ENCODE data around the gene HYDIN. TPM values are rescaled to one million over a fixed set of nuclear protein-coding genes. Genes with fewer than 3 reads are reported as not detected.

HYDIN gene
- total RNA-seq, 1 experiment from 2014 or later: not detected

- Histone ChIP-seq H3K79me2 (ENCODE audit: insufficient read depth, low read length) (no peaks in the 10 kb centered on the region), H3K9ac (ENCODE audit: low read length) (no peak overlapping the region), H3K9me3 (ENCODE audit: control insufficient read depth in 1 of 2, insufficient read depth in 1 of 2, low read depth in 1 of 2, low read length in 2 of 2) (no peaks in the 10 kb centered on the region), H3K27ac (ENCODE audit: low read depth, low read length) (no peak overlapping the region), H4K20me1 (ENCODE audit: insufficient read depth) (no peaks in the 10 kb centered on the region), H3K4me1 (ENCODE audit: control insufficient read depth in 1 of 2, insufficient read depth in 2 of 2, low read length in 2 of 2) (no peaks in the 10 kb centered on the region), H3K4me2 (ENCODE audit: low read length) (no peak overlapping the region), H3K27me3 (ENCODE audit: insufficient read depth, low read length) (peaks cover 61% of the 10 kb centered on the region), H3K9me2 (ENCODE audit: insufficient read depth) (no peaks in the 10 kb centered on the region), H2AFZ (ENCODE audit: low read depth, low read length, poor library complexity, severe bottlenecking) (no peak overlapping the region), H3K4me3 (replicated peaks in 1 of 2; ENCODE audit: low read depth in 1 of 2, low read length in 2 of 2) (no peak overlapping the region), H3K36me3 (ENCODE audit: control insufficient read depth in 1 of 2, insufficient read depth in 2 of 2, low read length in 2 of 2) (no peaks in the 10 kb centered on the region)
- CTCF ChIA-PET: no interaction called here
- no peak for DNase-seq (ENCODE audit: low read depth, low spot score)
- no TSS peak for BruUV-seq (replicated peaks)
- RAD21 ChIA-PET (ENCODE audit: low non-redundant PET in 1 of 2, low total read pairs in 2 of 2, uncharacterized antibody in 2 of 2, unreplicated experiment in 2 of 2): no interaction called here
- no peak for ATAC-seq
- intact Hi-C loops (cut with micrococcal nuclease): no loop called here
- TF ChIP-seq MAX (IDR thresholded peaks at IDR 0.05): no peak
- no peak for TF ChIP-seq CEBPB (IDR thresholded peaks at IDR 0.05; ENCODE audit: low read depth)
- no peak for TF ChIP-seq TCF7L2 (IDR thresholded peaks at IDR 0.05; ENCODE audit: borderline replicate concordance, extremely low read depth, insufficient read depth, insufficient read length)
- no peak for TF ChIP-seq SIN3A (IDR thresholded peaks at IDR 0.05; ENCODE audit: low read depth)
- no peak for TF ChIP-seq REST (IDR thresholded peaks at IDR 0.05; ENCODE audit: low read depth)
- no peak for TF ChIP-seq EZH2phosphoT487 (IDR thresholded peaks at IDR 0.05; ENCODE audit: borderline replicate concordance)
- TF ChIP-seq FOSL1 (IDR thresholded peaks at IDR 0.05; ENCODE audit: low read depth): no peak
- TF ChIP-seq ZFX (IDR thresholded peaks at IDR 0.05): no peak
- TF ChIP-seq RAD21 (IDR thresholded peaks at IDR 0.05; ENCODE audit: low read depth): no peak
- no peak for TF ChIP-seq CBX3 (IDR thresholded peaks at IDR 0.05; ENCODE audit: low read depth)
- no peak for TF ChIP-seq YY1 (IDR thresholded peaks at IDR 0.05; ENCODE audit: extremely low read depth, insufficient replicate concordance, low read depth, low read length)
- TF ChIP-seq SP1 (IDR thresholded peaks at IDR 0.05; ENCODE audit: low read depth): no peak
- TF ChIP-seq ZBTB33 (IDR thresholded peaks at IDR 0.05; ENCODE audit: extremely low read depth, insufficient replicate concordance, low read length): no peak
- TF ChIP-seq POLR2A (IDR thresholded peaks at IDR 0.05; ENCODE audit: borderline replicate concordance, extremely low read depth, insufficient read depth, insufficient read length): no peak
- no peak for TF ChIP-seq JUND (IDR thresholded peaks at IDR 0.05)
- TF ChIP-seq CTCF (IDR thresholded peaks at IDR 0.05 in 2 of 3, conservative IDR thresholded peaks at IDR 0.05 in 1 of 3; ENCODE audit: borderline replicate concordance in 1 of 3, insufficient read depth in 1 of 3, low read depth in 2 of 3, low read length in 2 of 3): no peak
- POLR2A ChIA-PET: no interaction called here
Observed at GRCh38 chr16:71188956-71189712, 41.4 kb downstream of the HYDIN start.
